Measurements from ENCODE around the gene MAP3K14. TPM values are rescaled to one million over a fixed set of nuclear protein-coding genes. Genes with fewer than 3 reads are reported as not detected.

MAP3K14 gene
- total RNA-seq, 1 experiment from 2014 or later: 16.4 TPM

DNA sequence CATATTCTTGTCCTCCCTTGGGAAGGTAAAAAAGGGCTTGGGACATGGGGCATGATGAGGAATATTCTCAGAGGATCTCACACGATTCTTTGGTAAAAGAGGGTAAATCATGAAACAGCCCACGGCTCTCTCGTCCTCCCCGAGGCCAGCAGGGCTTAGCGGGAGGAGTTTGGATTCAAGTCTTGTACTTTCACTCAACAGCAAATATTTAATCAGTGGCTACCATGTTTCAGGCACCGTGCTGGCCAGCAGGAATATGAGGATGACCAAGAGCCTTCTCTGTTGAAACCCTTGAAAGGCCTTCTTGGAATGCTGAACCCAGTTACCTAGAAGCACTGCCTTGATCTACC lies 8.8 kb downstream of the MAP3K14 start:
- peaks cover 36% of the 10 kb centered on the region; the same call in 1 of the 2 replicates for H4K20me1 ChIP-seq (ENCODE audit: insufficient read depth)
- H3K36me3 ChIP-seq (ENCODE audit: control insufficient read depth in 1 of 2, insufficient read depth in 2 of 2, low read length in 2 of 2): peaks cover 0 to 24% of the 10 kb centered on the region in 2 experiments; a peak in 2 of 4 replicates
- H3K9me3 ChIP-seq (ENCODE audit: control insufficient read depth in 1 of 2, insufficient read depth in 1 of 2, low read depth in 1 of 2, low read length in 2 of 2): no peaks in the 10 kb centered on the region
- TF ChIP-seq SP1 (IDR thresholded peaks at IDR 0.05; ENCODE audit: low read depth) (no peak), YY1 (IDR thresholded peaks at IDR 0.05; ENCODE audit: extremely low read depth, insufficient replicate concordance, low read depth, low read length) (no peak), ELF1 (IDR thresholded peaks at IDR 0.05; ENCODE audit: borderline replicate concordance, low read depth) (no peak)
- TF ChIP-seq, protein P1, sequence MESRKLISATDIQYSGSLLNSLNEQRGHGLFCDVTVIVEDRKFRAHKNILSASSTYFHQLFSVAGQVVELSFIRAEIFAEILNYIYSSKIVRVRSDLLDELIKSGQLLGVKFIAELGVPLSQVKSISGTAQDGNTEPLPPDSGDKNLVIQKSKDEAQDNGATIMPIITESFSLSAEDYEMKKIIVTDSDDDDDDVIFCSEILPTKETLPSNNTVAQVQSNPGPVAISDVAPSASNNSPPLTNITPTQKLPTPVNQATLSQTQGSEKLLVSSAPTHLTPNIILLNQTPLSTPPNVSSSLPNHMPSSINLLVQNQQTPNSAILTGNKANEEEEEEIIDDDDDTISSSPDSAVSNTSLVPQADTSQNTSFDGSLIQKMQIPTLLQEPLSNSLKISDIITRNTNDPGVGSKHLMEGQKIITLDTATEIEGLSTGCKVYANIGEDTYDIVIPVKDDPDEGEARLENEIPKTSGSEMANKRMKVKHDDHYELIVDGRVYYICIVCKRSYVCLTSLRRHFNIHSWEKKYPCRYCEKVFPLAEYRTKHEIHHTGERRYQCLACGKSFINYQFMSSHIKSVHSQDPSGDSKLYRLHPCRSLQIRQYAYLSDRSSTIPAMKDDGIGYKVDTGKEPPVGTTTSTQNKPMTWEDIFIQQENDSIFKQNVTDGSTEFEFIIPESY (IDR thresholded peaks at IDR 0.05; ENCODE audit: extremely low read depth, insufficient replicate concordance, low read length): no peak
- peak overlapping the region; percentile 42 for H3K4me2 ChIP-seq (ENCODE audit: low read length)
- CTCF ChIA-PET: interaction anchor here (0.6 to 1.5 kb wide), 2 partner anchors 12 to 21 kb away, joined by 3 to 4 read pairs; no protein-coding TSS in a partner anchor
- no TSS peak for BruUV-seq (replicated peaks)
- no peaks in the 10 kb centered on the region for H3K27me3 ChIP-seq (ENCODE audit: insufficient read depth, low read length)
- ATAC-seq (no peak), DNase-seq (ENCODE audit: low read depth, low spot score) (no peak)
- intact Hi-C loops (cut with micrococcal nuclease): no loop called here
- POLR2A ChIA-PET: interaction anchor here (0.6 to 0.7 kb wide), 2 partner anchors 9 to 69 kb away, joined by 3 to 4 read pairs; partner anchors contain the start of gene MAP3K14
- no peaks in the 10 kb centered on the region for H3K9me2 ChIP-seq (ENCODE audit: insufficient read depth)
- no peak overlapping the region for H3K4me3 ChIP-seq (replicated peaks in 1 of 2; ENCODE audit: low read depth in 1 of 2, low read length in 2 of 2)
- 0 out of 2 replicates have a peak overlapping the region, but pooled peaks have one; percentile 1 for H3K9ac ChIP-seq (ENCODE audit: low read length)
- peaks cover 100% of the 10 kb centered on the region for H3K79me2 ChIP-seq (ENCODE audit: insufficient read depth, low read length)
- no peak overlapping the region for H2AFZ ChIP-seq (ENCODE audit: low read depth, low read length, poor library complexity, severe bottlenecking)
- RAD21 ChIA-PET (ENCODE audit: low non-redundant PET in 1 of 2, low total read pairs in 2 of 2, uncharacterized antibody in 2 of 2, unreplicated experiment in 2 of 2): no interaction called here
- peaks cover 52 to 84% of the 10 kb centered on the region in 2 experiments for H3K4me1 ChIP-seq (ENCODE audit: control insufficient read depth in 1 of 2, insufficient read depth in 2 of 2, low read length in 2 of 2)
- H3K27ac ChIP-seq (ENCODE audit: low read depth, low read length): peak overlapping the region; percentile 40

DNA sequence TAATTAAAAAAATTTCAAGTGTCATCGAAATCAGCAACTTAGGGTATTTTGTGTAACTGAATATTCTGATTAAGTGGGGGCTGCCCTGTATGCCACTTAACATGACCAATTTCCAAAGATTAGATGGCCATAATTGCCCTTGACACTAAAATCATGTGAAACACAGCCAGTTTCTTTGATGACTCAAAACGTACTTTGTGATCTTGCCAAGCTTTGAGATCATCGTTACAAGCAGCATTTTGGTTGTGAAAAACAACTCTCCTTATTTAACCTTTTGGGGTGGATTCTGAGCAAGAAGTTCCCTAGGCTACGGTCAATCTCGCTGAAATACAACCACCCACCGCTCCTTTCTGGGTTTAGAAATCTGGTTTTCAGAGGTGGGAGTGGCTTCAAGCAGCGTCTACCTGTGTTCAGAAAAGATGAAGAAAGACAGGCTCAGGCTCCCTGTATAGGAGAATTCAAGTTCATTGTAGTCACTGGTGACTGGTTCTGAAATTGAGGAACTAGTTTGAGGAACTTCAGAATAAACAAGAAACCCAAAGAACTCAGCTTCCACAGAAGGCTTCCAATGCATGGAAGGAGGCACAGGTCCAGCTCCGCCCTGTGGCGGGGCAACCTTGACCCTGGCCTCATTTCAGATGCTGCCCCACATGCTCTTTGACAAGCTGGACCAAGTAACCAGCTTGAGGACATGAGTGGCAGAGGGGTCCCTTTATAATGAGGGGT lies 9.4 kb downstream of the MAP3K14 start:
- RAD21 ChIA-PET (ENCODE audit: low non-redundant PET in 1 of 2, low total read pairs in 2 of 2, uncharacterized antibody in 2 of 2, unreplicated experiment in 2 of 2): no interaction called here
- no peaks in the 10 kb centered on the region for H3K9me2 ChIP-seq (ENCODE audit: insufficient read depth)
- DNase-seq (ENCODE audit: low read depth, low spot score) (no peak), ATAC-seq (no peak)
- H3K36me3 ChIP-seq (ENCODE audit: control insufficient read depth in 1 of 2, insufficient read depth in 2 of 2, low read length in 2 of 2): peaks cover 0 to 24% of the 10 kb centered on the region in 2 experiments; a peak in 2 of 4 replicates
- H3K4me3 ChIP-seq (replicated peaks in 1 of 2; ENCODE audit: low read depth in 1 of 2, low read length in 2 of 2): no peak overlapping the region
- H3K4me2 ChIP-seq (ENCODE audit: low read length): peak overlapping the region; percentile 42
- 0 out of 2 replicates have a peak overlapping the region, but pooled peaks have one; percentile 1 for H3K9ac ChIP-seq (ENCODE audit: low read length)
- POLR2A ChIA-PET: interaction anchor here (0.6 kb wide), 1 partner anchor 70 kb away, joined by 3 read pairs; no protein-coding TSS in a partner anchor
- intact Hi-C loops (cut with micrococcal nuclease): no loop called here
- peak overlapping the region; percentile 40 for H3K27ac ChIP-seq (ENCODE audit: low read depth, low read length)
- H3K79me2 ChIP-seq (ENCODE audit: insufficient read depth, low read length): peaks cover 100% of the 10 kb centered on the region
- no peaks in the 10 kb centered on the region for H3K27me3 ChIP-seq (ENCODE audit: insufficient read depth, low read length)
- H2AFZ ChIP-seq (ENCODE audit: low read depth, low read length, poor library complexity, severe bottlenecking): no peak overlapping the region
- CTCF ChIA-PET: interaction anchor here (0.6 to 1.5 kb wide), 2 partner anchors 12 to 63 kb away, joined by 4 read pairs; no protein-coding TSS in a partner anchor
- TF ChIP-seq TCF7L2 (IDR thresholded peaks at IDR 0.05; ENCODE audit: borderline replicate concordance, extremely low read depth, insufficient read depth, insufficient read length) (peak; percentile 46), YY1 (IDR thresholded peaks at IDR 0.05; ENCODE audit: extremely low read depth, insufficient replicate concordance, low read depth, low read length) (no peak)
- peaks cover 50 to 84% of the 10 kb centered on the region in 2 experiments for H3K4me1 ChIP-seq (ENCODE audit: control insufficient read depth in 1 of 2, insufficient read depth in 2 of 2, low read length in 2 of 2)
- H4K20me1 ChIP-seq (ENCODE audit: insufficient read depth): peaks cover 34% of the 10 kb centered on the region; the same call in 1 of the 2 replicates
- BruUV-seq (replicated peaks): no TSS peak
- H3K9me3 ChIP-seq (ENCODE audit: control insufficient read depth in 1 of 2, insufficient read depth in 1 of 2, low read depth in 1 of 2, low read length in 2 of 2): no peaks in the 10 kb centered on the region

Data from HCT116 (cell line).